ENCODE measurements around the gene CACNA2D3. TPM values are rescaled to one million over a fixed set of nuclear protein-coding genes. Genes with fewer than 3 reads are reported as not detected.

Gene CACNA2D3
- total RNA-seq, 1 donor from 2014 or later, result 10.0 TPM

GRCh38 chr3:54133196-54133595 lies 10.8 kb downstream of the CACNA2D3 start:
- peaks cover 31% of the 10 kb centered on the region for H3K4me1 Mint-ChIP-seq (ENCODE audit: low read depth, unreplicated experiment)
- H3K36me3 Mint-ChIP-seq (ENCODE audit: unreplicated experiment), result no peaks in the 10 kb centered on the region
- H3K27me3 Mint-ChIP-seq (ENCODE audit: unreplicated experiment), result no peaks in the 10 kb centered on the region

GRCh38 chr3:54134155-54134554 lies 11.8 kb downstream of the CACNA2D3 start:
- H3K36me3 Mint-ChIP-seq (ENCODE audit: unreplicated experiment), result no peaks in the 10 kb centered on the region
- H3K27ac Mint-ChIP-seq (ENCODE audit: unreplicated experiment), result no peak overlapping the region
- no peak overlapping the region for H3K4me3 Mint-ChIP-seq (ENCODE audit: unreplicated experiment)
- H3K9me3 Mint-ChIP-seq (ENCODE audit: unreplicated experiment), result peaks cover 5% of the 10 kb centered on the region
- peaks cover 31% of the 10 kb centered on the region for H3K4me1 Mint-ChIP-seq (ENCODE audit: low read depth, unreplicated experiment)
- TF ChIP-seq CTCF (IDR thresholded peaks at IDR 0.05; ENCODE audit: partially characterized antibody, unreplicated experiment), result no peak
- no peaks in the 10 kb centered on the region for H3K27me3 Mint-ChIP-seq (ENCODE audit: unreplicated experiment)
- DNase-seq, result no peak

More at GRCh38 chr3:54133196-54133595, 10.8 kb downstream of the CACNA2D3 start:
- no peak for TF ChIP-seq CTCF (IDR thresholded peaks at IDR 0.05; ENCODE audit: partially characterized antibody, unreplicated experiment)
- H3K4me3 Mint-ChIP-seq (ENCODE audit: unreplicated experiment), result no peak overlapping the region
- no peak overlapping the region for H3K27ac Mint-ChIP-seq (ENCODE audit: unreplicated experiment)
- no peak for DNase-seq
- H3K9me3 Mint-ChIP-seq (ENCODE audit: unreplicated experiment), result peaks cover 5% of the 10 kb centered on the region

- peaks cover 5% of the 10 kb centered on the region for H3K9me3 Mint-ChIP-seq (ENCODE audit: unreplicated experiment)
- DNase-seq, result no peak
- H3K27ac Mint-ChIP-seq (ENCODE audit: unreplicated experiment), result no peak overlapping the region
- H3K4me3 Mint-ChIP-seq (ENCODE audit: unreplicated experiment), result no peak overlapping the region
- peaks cover 33% of the 10 kb centered on the region for H3K4me1 Mint-ChIP-seq (ENCODE audit: low read depth, unreplicated experiment)
- H3K36me3 Mint-ChIP-seq (ENCODE audit: unreplicated experiment), result no peaks in the 10 kb centered on the region
- H3K27me3 Mint-ChIP-seq (ENCODE audit: unreplicated experiment), result no peaks in the 10 kb centered on the region
- no peak for TF ChIP-seq CTCF (IDR thresholded peaks at IDR 0.05; ENCODE audit: partially characterized antibody, unreplicated experiment)
These were observed 12.4 kb downstream of the CACNA2D3 start for GRCh38 chr3:54134713-54135112.

DNA sequence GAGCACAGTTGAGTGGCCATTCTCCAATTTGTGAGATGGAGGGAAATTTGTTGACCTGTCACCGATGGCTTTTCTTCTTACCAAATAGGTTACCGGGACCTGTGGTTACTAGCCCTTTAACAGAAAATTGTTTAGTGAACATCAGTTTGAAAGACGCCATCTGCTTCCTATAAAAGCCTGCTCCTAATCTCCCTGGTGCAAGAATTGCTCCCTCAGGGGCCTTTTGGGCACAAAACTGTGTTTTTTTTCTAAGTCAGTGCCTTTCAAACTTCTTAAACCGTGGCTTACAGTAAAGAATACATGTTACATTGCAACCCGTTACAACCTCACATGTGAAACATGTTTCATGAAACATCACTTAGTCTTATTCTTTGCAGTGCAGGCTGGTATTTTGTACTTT lies 15.0 kb downstream of the CACNA2D3 start:
- Mint-ChIP-seq H3K36me3 (ENCODE audit: unreplicated experiment) (no peaks in the 10 kb centered on the region), H3K27me3 (ENCODE audit: unreplicated experiment) (peaks cover under 1% of the 10 kb centered on the region), H3K27ac (ENCODE audit: unreplicated experiment) (no peak overlapping the region), H3K9me3 (ENCODE audit: unreplicated experiment) (peaks cover 5% of the 10 kb centered on the region), H3K4me1 (ENCODE audit: low read depth, unreplicated experiment) (peaks cover 36% of the 10 kb centered on the region), H3K4me3 (ENCODE audit: unreplicated experiment) (peak overlapping the region; percentile 35)
- no peak for DNase-seq
- TF ChIP-seq CTCF (IDR thresholded peaks at IDR 0.05; ENCODE audit: partially characterized antibody, unreplicated experiment), result no peak

GRCh38 chr3:54138937-54139547 lies 16.7 kb downstream of the CACNA2D3 start:
- H3K9me3 Mint-ChIP-seq (ENCODE audit: unreplicated experiment), result peaks cover 4% of the 10 kb centered on the region
- no peak for TF ChIP-seq CTCF (IDR thresholded peaks at IDR 0.05; ENCODE audit: partially characterized antibody, unreplicated experiment)
- no peak overlapping the region for H3K4me3 Mint-ChIP-seq (ENCODE audit: unreplicated experiment)
- DNase-seq, result no peak
- no peaks in the 10 kb centered on the region for H3K36me3 Mint-ChIP-seq (ENCODE audit: unreplicated experiment)
- H3K27me3 Mint-ChIP-seq (ENCODE audit: unreplicated experiment), result peaks cover 1% of the 10 kb centered on the region
- H3K27ac Mint-ChIP-seq (ENCODE audit: unreplicated experiment), result no peak overlapping the region
- H3K4me1 Mint-ChIP-seq (ENCODE audit: low read depth, unreplicated experiment), result peaks cover 31% of the 10 kb centered on the region
